ENCODE results near the gene KRT76.

KRT76 gene

GRCh38 chr12:52728374-52728773 lies 48.8 kb downstream of the KRT76 start:
- no peak for DNase-seq

- DNase-seq, result no peak
These were observed 50.1 kb downstream of the KRT76 start for GRCh38 chr12:52727037-52727436.

- no peak for DNase-seq
These were observed 50.7 kb downstream of the KRT76 start for GRCh38 chr12:52726451-52726850.

- no peak for DNase-seq
These were observed 52.8 kb downstream of the KRT76 start for GRCh38 chr12:52724384-52724783.

GRCh38 chr12:52722680-52723079 lies 54.5 kb downstream of the KRT76 start:
- no peak for DNase-seq

- no peak for DNase-seq
These were observed 55.2 kb downstream of the KRT76 start for GRCh38 chr12:52721838-52722470.

- no peak for DNase-seq
These were observed 56.7 kb downstream of the KRT76 start for GRCh38 chr12:52720365-52720886.
